Panc1 (cell line): Measurements from ENCODE around the gene GNAS. TPM values are rescaled to one million over a fixed set of nuclear protein-coding genes. Genes with fewer than 3 reads are reported as not detected.

Source experiments
- ATAC-seq: fragments of 200-7000 bp; cut with Tn5 transposase; 2 replicates; pipeline ENCODE4 v1.9.1; 2020; ENCODE audit warnings: mild to moderate bottlenecking, moderate library complexity
- BruUV-seq: library from RNA; stranded (reverse); fragments of 400-500 nt; replicated peaks from 2 replicates; lab custom pipeline; 2021; lab: Mats Ljungman, UMichigan
- CTCF ChIA-PET: fragments of 300-600 bp; sonication (Branson Sonifier 250); formaldehyde crosslinking; loops from one replicate; lab custom pipeline; 2022; ENCODE audit warnings: antibody characterized with exemption; lab: Charles Lee
- POLR2A ChIA-PET: fragments of 300-600 bp; sonication (Branson Sonifier 250); formaldehyde crosslinking; loops from one replicate; lab custom pipeline; 2022; ENCODE audit warnings: antibody characterized with exemption; lab: Charles Lee
- DNase-seq: peaks from one replicate; pipeline ENCODE4 v3.0.0-alpha.2; 2010; ENCODE audit warnings: low read depth, low spot score
- H3K27ac ChIP-seq: 2 replicates; pipeline ENCODE4 v1.5.1; 2011; ENCODE audit warnings: mild to moderate bottlenecking, low read length, inconsistent platforms
- H3K27me3 ChIP-seq: fragments of 200-500 bp; sonication (Bioruptor generic); 2 replicates; pipeline ENCODE4 v1.6.0; 2014; ENCODE audit warnings: low read length, inconsistent platforms; ENCODE audit not compliant: control insufficient read depth, insufficient read depth
- H3K36me3 ChIP-seq: fragments of 200-500 bp; sonication (Bioruptor generic); 2 replicates; pipeline ENCODE4 v1.5.1; 2014; ENCODE audit warnings: inconsistent platforms, mild to moderate bottlenecking, low read length, moderate library complexity; ENCODE audit not compliant: control insufficient read depth, insufficient read depth
- H3K4me1 ChIP-seq: 2 replicates; pipeline ENCODE4 v1.5.1; 2011; ENCODE audit warnings: inconsistent platforms, mild to moderate bottlenecking, low read length, moderate library complexity; ENCODE audit not compliant: control insufficient read depth, insufficient read depth
- H3K4me3 ChIP-seq, 2 experiments: 2 replicates each; pipeline ENCODE4 v1.5.1; 2011 to 2012; ENCODE audit warnings: low read depth in 2 of 2, low read length in 2 of 2, mild to moderate bottlenecking in 2 of 2, inconsistent platforms in 1 of 2, moderate library complexity in 1 of 2
- H3K9me3 ChIP-seq: fragments of 200-500 bp; sonication (Bioruptor generic); 2 replicates; pipeline ENCODE4 v1.5.1; 2014; ENCODE audit warnings: low read depth, mild to moderate bottlenecking, inconsistent platforms, low read length, moderate library complexity; ENCODE audit not compliant: control insufficient read depth, insufficient read depth
- POLR2AphosphoS5 ChIP-seq: IDR thresholded peaks from 2 replicates; pipeline ENCODE4 v1.6.1; 2012; ENCODE audit warnings: mild to moderate bottlenecking, low read depth, low read length, moderate library complexity
- SIN3A ChIP-seq: IDR thresholded peaks from 2 replicates; pipeline ENCODE4 v1.6.1; 2012; ENCODE audit warnings: low read depth, mild to moderate bottlenecking, low read length, moderate library complexity, borderline replicate concordance; ENCODE audit not compliant: insufficient read depth
- TCF7L2 ChIP-seq: IDR thresholded peaks from 2 replicates; pipeline ENCODE4 v1.6.1; 2011; ENCODE audit warnings: mild to moderate bottlenecking, low read depth, low read length, inconsistent platforms
- in situ Hi-C: cut with HindIII; loops from 2 replicates; pipeline ENCODE4 v1.10.0; 2016; ENCODE audit warnings: low sequenced_read_pairs, low pct_unique_long_range_greater_than_20kb
- intact Hi-C: fragments of 100-400 bp; cut with micrococcal nuclease; formaldehyde crosslinking; loops from one replicate; pipeline ENCODE4 v1.10.0; 2022; ENCODE audit not compliant: unreplicated experiment
- total RNA-seq: library from RNA; stranded (reverse); gene quantifications from one replicate; pipeline ENCODE4 v1.2.1, GENCODE V29; 2021; ENCODE audit not compliant: unreplicated experiment
- TF ChIP-seq, protein P1 (sequence below): fragments of 450-650 bp; IDR thresholded peaks from 2 replicates; pipeline ENCODE4 v1.5.1; 2017; ENCODE audit warnings: mild to moderate bottlenecking
- TF ChIP-seq, protein P2 (sequence below), 2 experiments: IDR thresholded peaks; 2 replicates each; pipeline ENCODE4 v1.6.1; 2011 to 2012; ENCODE audit warnings: low read depth in 2 of 2, control low read depth in 1 of 2, low read length in 1 of 2, mild to moderate bottlenecking in 1 of 2, moderate library complexity in 1 of 2; ENCODE audit not compliant: insufficient read depth in 1 of 2

The GNAS gene
- total RNA-seq, 1 experiment from 2014 or later = 756 TPM

DNA sequence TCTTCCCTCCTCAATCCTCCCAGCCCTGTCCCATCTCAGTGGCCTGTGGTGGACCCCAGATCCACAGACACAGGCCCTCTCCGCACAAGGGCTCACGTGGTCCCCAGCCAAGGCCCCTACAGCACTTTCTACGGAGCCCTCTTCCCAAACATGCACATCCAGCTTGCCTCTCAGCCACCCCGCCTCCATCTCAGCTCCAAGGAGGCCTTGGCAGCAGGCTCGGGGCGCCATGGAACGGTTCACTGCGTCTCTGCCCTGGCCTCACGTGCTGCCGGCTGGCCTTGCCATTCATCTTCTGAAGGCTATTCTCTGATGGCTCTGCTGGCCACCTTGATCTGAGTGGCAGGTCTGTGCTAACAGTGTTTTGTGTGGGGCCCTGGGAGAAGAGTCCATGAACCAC is 34.8 kb upstream of the GNAS start:
- H3K27ac ChIP-seq = no peak overlapping the region
- BruUV-seq = no TSS peak
- no peaks in the 10 kb centered on the region for H3K27me3 ChIP-seq
- ChIA-PET POLR2A (no interaction called here), CTCF (no interaction called here)
- no peak for ATAC-seq
- no peak for DNase-seq
- no peaks in the 10 kb centered on the region for H3K36me3 ChIP-seq
- intact Hi-C loops = no loop called here
- in situ Hi-C loops = no loop called here
- H3K4me3 ChIP-seq = no peak overlapping the region
- TF ChIP-seq POLR2AphosphoS5 (no peak), TCF7L2 (no peak), SIN3A (no peak)
- TF ChIP-seq, protein P1, sequence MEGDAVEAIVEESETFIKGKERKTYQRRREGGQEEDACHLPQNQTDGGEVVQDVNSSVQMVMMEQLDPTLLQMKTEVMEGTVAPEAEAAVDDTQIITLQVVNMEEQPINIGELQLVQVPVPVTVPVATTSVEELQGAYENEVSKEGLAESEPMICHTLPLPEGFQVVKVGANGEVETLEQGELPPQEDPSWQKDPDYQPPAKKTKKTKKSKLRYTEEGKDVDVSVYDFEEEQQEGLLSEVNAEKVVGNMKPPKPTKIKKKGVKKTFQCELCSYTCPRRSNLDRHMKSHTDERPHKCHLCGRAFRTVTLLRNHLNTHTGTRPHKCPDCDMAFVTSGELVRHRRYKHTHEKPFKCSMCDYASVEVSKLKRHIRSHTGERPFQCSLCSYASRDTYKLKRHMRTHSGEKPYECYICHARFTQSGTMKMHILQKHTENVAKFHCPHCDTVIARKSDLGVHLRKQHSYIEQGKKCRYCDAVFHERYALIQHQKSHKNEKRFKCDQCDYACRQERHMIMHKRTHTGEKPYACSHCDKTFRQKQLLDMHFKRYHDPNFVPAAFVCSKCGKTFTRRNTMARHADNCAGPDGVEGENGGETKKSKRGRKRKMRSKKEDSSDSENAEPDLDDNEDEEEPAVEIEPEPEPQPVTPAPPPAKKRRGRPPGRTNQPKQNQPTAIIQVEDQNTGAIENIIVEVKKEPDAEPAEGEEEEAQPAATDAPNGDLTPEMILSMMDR = no peak
- TF ChIP-seq, protein P2, sequence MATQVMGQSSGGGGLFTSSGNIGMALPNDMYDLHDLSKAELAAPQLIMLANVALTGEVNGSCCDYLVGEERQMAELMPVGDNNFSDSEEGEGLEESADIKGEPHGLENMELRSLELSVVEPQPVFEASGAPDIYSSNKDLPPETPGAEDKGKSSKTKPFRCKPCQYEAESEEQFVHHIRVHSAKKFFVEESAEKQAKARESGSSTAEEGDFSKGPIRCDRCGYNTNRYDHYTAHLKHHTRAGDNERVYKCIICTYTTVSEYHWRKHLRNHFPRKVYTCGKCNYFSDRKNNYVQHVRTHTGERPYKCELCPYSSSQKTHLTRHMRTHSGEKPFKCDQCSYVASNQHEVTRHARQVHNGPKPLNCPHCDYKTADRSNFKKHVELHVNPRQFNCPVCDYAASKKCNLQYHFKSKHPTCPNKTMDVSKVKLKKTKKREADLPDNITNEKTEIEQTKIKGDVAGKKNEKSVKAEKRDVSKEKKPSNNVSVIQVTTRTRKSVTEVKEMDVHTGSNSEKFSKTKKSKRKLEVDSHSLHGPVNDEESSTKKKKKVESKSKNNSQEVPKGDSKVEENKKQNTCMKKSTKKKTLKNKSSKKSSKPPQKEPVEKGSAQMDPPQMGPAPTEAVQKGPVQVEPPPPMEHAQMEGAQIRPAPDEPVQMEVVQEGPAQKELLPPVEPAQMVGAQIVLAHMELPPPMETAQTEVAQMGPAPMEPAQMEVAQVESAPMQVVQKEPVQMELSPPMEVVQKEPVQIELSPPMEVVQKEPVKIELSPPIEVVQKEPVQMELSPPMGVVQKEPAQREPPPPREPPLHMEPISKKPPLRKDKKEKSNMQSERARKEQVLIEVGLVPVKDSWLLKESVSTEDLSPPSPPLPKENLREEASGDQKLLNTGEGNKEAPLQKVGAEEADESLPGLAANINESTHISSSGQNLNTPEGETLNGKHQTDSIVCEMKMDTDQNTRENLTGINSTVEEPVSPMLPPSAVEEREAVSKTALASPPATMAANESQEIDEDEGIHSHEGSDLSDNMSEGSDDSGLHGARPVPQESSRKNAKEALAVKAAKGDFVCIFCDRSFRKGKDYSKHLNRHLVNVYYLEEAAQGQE (IDR thresholded peaks at IDR 0.05; ENCODE audit: insufficient read depth in 1 of 2, low read depth in 2 of 2, low read length in 1 of 2) = no peak
- H3K4me1 ChIP-seq = no peaks in the 10 kb centered on the region
- H3K9me3 ChIP-seq = no peaks in the 10 kb centered on the region

DNA sequence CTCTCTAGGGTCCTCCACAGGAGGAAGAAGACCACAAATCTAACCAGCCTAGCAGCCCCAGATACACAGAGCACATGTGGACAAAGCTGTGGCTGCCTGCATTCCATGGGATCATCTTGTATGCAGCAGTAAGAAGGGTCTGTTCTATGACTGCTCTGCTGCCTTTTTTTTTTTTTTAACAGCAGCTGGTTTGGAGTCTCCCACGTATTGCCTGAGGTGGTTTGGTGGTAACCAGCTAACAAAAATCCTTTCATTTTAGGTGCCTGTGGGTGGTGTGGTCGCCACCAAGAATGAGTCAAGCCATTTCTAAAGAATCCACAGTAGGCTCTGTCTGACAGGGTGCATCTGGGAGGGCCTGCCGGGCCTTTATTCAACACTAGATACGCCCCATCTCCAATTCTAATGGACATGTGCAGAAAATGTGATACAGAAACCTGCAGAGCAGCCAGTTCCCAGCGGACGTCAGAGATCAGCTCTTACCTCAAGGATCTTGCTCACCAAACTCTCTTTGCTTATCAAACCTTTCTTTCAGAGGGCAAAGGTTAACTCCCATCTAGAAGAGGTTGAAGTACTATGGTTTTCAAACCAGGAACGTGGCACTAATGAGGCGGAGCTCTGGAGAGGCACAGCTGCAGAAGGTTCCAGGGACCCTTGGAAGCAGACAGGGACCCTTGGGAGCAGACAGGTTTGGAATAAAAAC is 33.8 kb upstream of the GNAS start:
- POLR2A ChIA-PET = no interaction called here
- in situ Hi-C loops = no loop called here
- no peak for TF ChIP-seq SIN3A
- no peak for TF ChIP-seq POLR2AphosphoS5
- TF ChIP-seq TCF7L2 = no peak
- TF ChIP-seq, protein P2 (IDR thresholded peaks at IDR 0.05; ENCODE audit: insufficient read depth in 1 of 2, low read depth in 2 of 2, low read length in 1 of 2) = no peak
- TF ChIP-seq, protein P1 = no peak
- no peaks in the 10 kb centered on the region for H3K9me3 ChIP-seq
- no TSS peak for BruUV-seq
- CTCF ChIA-PET = no interaction called here
- no peak overlapping the region for H3K27ac ChIP-seq
- ATAC-seq (no peak), DNase-seq (no peak)
- intact Hi-C loops = no loop called here
- H3K4me1 ChIP-seq = no peaks in the 10 kb centered on the region
- no peaks in the 10 kb centered on the region for H3K36me3 ChIP-seq
- no peaks in the 10 kb centered on the region for H3K27me3 ChIP-seq
- H3K4me3 ChIP-seq = no peak overlapping the region
